Endothelial cell of umbilical vein (primary cell): Measurements from ENCODE around the gene DLEC1.

Experiments used
- CTCF ChIP-seq, 2 donors: IDR thresholded peaks; 1 replicate in 1 of 2; 2 replicates in 1 of 2; pipeline ENCODE4 v1.5.1; 2011; ENCODE audit warnings: low read length in 2 of 2, mild to moderate bottlenecking in 2 of 2, moderate library complexity in 2 of 2, control low read depth in 1 of 2, inconsistent platforms in 1 of 2, low read depth in 1 of 2; ENCODE audit not compliant: insufficient read depth in 1 of 2; ENCODE audit errors: extremely low read depth in 1 of 2
- POLR2AphosphoS5 ChIP-seq: IDR thresholded peaks from 2 replicates; pipeline ENCODE4 v1.6.1; 2012; ENCODE audit warnings: low read depth, mild to moderate bottlenecking, control low read depth, low read length, moderate library complexity; ENCODE audit not compliant: insufficient read depth

- TF ChIP-seq POLR2AphosphoS5, result no peak
- no peak for TF ChIP-seq CTCF (IDR thresholded peaks at IDR 0.05; ENCODE audit: extremely low read depth in 1 of 2, insufficient read depth in 1 of 2, low read depth in 1 of 2, low read length in 2 of 2)
Measured at GRCh38 chr3:38157595-38157994, 118.6 kb downstream of the DLEC1 start.
